Measurements from ENCODE around the gene RNMT.

GRCh38 chr18:13799396-13799795, 72.9 kb downstream of the RNMT start:
- no peak for TF ChIP-seq EZH2 (IDR thresholded peaks at IDR 0.05; ENCODE audit: insufficient read depth, low read length)
- TF ChIP-seq CTCF (IDR thresholded peaks at IDR 0.05; ENCODE audit: insufficient read depth, low read depth, low read length), result no peak

Data from astrocyte (in vitro differentiated cells and primary cell).